ENCODE measurements around the gene CAMTA1.
"Not testable (repeated sequence)": the region's sequence is repeated elsewhere in the genome, so short reads cannot be mapped to it uniquely, and the experiment has no call there.

The CAMTA1 gene

DNA sequence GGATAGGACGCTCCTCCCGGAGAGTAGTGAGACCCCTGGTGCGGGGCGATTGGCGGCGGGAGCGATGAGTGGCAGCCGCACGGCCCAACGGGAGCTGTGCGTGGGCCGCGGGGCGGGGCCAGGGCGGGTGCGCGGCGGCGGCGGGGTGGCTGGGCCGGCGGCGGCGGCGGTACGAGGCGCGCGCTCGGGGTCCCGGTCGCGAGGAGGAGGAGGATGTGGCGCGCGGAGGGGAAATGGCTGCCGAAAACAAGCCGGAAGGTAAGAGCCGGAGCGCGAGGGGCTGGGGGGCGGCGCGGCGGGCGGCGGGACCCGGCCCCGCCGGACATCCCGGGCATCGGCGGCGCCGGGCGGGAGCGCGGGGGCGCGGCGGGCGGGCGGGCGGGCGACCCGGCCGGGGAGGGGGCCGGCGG lies at the start of gene CAMTA1:
TSS of gene CAMTA1 (plus strand) at position 137 of the 410 bp plus-strand sequence. CDS start at position 214, 77 bp downstream.
- DNase-seq, result no peak

GRCh38 chr1:6738987-6739676 lies 46.1 kb upstream of the CAMTA1 start:
- DNase-seq, result no peak

- not testable (repeated sequence) for DNase-seq
Observed at GRCh38 chr1:6742676-6743188, 42.5 kb upstream of the CAMTA1 start.

DNA sequence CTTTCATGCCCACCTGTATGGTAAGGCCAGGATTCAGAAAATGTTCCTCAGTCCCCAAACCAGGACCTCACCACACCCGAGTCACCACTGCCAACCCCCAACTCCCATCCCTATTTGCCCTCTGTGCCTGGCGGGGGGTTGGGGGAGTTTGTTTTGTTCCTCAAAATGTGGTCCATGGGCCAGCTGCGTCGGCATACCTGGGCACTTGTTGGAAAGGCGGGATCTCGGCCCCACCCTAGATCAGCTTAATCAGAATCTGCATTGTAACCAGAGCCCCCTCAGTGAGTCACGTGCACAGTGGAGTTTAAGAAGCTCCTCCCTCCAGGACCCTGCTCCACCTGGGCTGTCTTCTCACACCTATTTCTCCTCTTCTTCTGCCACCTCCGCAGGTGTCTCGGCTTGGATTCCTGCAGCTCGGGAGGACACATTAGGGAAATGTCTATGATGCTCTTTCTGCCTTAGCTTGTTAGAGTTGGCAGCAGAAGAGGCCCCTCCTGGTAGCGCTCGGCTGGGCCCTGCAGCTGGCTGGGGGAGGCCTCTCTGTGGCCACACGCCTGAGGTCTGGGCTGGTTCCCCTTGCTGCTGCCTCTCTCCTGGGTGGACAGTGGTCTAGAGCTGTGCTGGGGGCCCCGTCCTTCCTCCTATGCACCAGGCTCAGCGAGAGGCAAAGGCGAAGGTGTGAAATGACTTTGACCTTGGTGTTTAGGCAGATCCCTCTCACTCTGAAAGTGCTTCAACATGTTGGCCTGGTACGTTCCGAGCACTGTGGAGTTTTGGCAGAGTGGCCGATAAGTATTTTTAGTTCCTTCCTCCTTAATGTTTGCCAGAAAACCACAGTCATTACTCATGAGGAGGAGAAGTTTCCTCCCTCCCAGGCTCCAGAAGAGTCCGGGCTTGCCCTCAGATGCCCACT lies 41.8 kb upstream of the CAMTA1 start:
- no peak for DNase-seq

DNA sequence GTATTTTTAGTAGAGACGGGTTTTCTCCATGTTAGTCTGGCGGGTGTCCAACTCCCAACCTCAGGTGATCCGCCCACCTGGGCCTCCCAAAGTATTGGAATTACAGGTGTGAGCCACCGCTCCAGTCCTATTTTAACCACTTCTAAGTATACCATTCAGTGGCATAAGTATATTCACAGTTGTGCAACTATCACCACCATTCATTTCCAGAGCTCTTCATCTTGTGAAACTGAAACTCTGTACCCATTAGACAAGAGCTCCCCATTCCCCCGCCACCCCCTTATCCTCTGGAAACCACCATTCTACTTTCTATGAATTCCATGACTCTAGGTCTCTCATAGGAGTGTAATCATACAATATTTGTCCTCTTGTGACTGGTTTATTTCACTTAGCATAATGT lies 40.2 kb upstream of the CAMTA1 start:
- DNase-seq, result no peak

DNA sequence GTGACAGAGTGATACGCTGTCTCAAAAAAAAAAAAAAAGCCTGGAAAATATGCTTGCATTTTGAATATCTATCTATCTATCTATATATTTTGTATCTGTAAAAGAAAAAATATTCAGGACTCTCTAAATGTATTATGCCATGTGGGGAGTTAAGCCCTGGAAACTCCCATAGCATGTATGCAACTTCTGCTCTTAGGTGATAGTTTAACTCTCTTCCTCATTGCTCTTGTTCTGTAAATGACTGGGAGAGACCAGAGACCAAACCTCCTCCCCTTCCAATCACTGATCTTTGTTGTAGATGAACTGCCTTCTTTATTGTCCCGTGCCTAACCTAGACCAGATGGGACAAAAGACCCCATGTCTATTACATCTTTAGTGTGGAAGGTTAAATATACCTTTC lies 37.6 kb upstream of the CAMTA1 start:
- no peak for DNase-seq

- DNase-seq, result no peak
Observed at GRCh38 chr1:6750490-6750889, 34.8 kb upstream of the CAMTA1 start.

DNA sequence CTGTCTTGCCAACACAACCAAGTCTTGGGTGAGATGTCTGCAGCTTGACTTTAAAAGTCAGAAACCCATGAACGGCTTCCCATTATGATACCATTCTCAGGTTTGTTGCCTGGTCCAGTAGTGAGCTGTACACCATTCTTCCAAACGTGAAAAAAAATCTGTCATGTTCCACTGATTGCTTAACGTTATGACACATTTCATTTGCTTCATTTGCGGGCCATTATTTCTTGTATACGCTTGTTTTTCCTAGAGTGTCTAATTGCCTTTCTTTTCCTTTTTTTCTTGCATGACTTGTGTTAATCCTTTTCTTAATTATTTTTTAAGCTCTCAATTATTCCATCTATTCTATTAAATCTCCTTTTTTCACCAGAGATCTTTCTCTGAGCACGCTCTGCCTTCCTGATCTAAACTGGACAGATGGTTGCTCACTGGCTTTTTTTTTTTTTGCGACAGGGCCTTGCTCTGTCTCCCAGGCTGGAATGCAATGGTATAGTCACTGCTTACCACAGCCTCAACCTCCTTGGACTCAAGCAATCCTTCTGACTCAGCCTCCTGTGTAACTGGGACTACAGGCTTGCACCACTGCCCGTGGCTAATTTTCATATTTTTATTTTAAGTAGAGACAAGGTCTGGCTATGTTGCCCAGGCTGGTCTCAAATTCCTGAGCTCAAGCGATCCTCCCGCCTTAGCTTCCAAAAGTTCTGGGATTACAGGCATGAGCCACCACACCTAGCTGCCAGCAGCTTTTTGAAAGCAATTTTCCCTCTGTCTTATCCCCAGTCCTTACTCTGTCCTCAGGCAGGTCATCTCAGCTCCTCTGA lies 31.7 kb upstream of the CAMTA1 start:
- no peak for DNase-seq

DNA sequence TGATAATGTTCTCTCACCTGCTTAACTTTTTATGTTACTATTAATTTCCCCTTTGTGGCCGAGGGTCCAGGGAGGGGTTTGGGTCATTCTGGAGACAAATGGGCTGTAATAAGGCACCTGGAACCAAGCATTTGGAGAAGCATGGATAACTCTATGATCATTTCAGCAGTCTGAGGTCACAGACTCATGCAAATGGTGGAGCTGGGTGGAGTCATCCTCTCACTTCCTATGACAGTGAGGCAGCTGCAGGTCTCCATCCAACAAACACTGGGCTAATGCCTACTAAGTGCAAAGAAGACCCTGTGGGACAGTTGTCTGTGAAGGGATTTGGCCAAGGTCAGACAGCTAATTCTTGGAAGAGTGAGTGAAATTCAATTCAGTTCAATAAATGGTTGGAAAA lies 28.8 kb upstream of the CAMTA1 start:
- DNase-seq, result no peak

- no peak for DNase-seq
Observed at GRCh38 chr1:6757719-6758435, 27.4 kb upstream of the CAMTA1 start.

- no peak for DNase-seq
Observed at GRCh38 chr1:6761196-6761737, 24.0 kb upstream of the CAMTA1 start.

DNA sequence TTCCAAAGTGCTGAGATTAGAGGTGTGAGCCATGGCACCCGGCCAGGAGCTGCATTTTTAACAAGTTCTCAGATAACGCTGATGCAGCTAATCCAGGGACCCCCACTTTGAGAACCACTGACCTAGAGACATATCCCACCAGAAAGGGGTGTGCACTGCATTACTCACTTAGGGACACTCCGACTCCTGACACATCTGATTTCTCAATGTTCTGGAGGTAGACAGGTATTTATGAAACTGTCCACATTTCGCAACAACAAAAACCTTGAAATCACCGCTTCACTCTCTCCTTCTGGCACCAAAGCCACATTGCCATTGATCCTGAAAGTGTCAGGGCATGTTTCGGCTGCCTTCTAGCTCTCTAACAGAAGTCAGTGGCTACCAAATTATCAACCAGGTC lies 23.2 kb upstream of the CAMTA1 start:
- no peak for DNase-seq

DNA sequence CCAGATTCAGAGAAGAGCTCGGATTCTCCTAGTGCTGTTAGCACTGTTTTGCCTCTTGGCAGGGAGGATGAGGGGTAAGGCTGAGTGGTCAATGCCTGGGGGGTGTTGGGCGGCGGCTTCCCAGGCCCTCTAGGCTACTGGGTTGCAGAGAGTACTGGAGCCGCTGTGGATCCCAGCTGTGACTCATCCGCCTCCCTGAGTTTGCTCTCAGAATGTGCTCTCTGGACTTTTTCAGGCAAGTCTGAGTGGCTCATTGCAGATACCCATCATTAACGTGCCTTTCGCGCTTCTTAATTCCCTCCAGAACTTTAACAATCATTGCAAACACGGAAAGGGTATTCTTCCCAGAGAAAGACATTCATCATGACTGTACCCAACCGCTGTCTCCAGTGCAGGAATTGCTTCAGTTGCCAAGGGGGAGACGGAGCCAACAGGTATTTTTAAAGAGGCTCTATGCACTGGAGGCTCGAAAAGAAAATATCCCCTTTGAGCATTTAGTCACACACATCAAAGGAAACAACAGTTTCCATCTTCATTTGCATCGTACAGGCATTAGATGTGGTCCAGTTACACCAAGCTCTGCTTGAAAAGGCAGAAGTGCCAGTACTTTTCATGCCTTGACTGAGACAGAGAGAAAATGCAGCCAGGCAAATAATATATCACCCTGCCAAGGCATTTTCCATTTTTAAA lies 14.4 kb upstream of the CAMTA1 start:
- peak; percentile 65 for DNase-seq

DNA sequence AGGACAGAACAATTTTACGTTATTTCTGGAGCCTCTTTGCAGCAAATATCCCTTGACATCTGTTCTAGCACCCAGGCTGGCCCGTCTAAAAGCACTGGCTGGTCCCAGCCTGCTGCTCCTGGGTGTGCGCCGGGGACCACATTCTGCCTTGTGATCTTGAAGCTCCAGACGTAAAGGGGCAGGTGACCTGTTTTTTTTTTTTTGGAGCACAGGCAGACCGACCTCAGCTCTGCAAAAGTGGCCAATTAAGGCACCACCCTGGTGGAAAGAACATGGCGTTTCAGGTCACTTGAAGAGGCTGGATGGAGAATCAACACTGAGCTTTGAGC lies 13.8 kb upstream of the CAMTA1 start:
- no peak for DNase-seq

DNA sequence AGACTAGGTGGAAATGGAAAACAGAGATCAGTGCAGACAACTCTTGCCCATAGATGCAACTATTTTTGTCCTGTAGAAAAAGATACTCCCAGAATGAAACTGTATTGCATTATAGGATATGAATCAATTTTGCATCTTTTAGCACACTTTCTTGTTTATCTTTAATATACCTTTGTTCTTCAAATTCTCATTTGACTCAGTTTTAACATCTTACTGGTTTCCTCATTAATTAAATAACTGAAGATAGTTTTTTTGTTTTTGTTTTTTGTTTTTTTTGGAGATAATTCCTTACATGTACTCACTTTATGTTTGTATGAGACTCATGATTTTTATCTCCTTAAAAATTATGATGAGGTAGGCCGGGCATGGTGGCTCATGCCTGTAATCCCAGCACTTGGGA lies 10.9 kb upstream of the CAMTA1 start:
- DNase-seq, result no peak

DNA sequence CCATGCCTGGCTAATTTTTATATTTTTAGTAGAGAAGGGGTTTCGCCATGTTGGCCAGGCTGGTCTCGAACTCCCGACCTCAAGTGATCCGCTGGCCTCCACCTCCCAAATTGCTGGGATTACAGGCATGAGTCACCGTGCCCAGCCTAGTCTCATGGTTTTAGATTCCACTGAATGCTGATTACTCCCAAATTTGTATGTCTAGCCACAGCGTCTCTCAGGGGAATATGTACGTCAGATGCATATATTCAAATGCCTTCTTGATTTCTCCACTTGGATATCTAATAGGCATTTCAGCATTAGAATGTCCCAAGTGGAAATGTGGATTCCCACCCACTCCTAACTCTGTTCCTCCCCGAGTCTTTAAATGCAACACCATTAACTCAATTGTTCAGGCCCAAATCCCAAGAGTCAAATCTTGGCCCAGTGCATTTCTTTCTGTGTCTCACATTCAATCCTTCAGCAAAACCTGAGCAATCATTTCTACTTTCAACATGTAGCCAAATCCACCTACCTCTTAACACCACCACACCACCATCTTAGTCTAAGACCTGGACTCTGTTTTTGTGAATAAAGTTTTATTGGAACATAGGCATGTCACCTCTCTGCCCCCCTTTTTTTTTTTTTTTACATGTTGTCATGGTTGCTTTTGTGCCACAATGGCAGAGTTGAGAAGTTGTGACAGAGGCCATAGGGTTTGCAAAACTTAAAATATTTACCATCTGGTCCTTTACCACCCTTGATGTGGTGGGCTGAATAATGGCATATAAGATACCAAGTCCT lies 9.8 kb upstream of the CAMTA1 start:
- DNase-seq, result no peak

- no peak for DNase-seq
Observed at GRCh38 chr1:6776389-6776788, 8.9 kb upstream of the CAMTA1 start.

DNA sequence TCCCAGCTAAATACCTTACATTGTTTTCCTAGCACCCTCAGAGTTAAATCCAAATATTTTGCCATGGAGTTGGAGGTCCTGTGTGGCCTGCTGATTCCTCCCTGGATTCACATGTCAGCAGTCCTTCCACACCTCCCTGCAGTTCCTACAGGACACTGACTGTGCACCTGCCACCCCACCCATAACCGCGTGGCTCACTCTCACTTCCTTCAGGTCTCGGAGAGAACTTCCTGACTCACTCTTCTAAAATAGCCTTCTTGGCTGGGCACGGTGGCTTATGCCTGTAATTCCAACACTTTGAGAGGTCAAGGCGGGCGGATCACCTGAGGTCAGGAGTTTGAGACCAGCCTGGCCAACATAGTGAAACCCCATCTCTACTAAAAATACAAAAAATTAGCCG lies 8.4 kb upstream of the CAMTA1 start:
- DNase-seq, result no peak

DNA sequence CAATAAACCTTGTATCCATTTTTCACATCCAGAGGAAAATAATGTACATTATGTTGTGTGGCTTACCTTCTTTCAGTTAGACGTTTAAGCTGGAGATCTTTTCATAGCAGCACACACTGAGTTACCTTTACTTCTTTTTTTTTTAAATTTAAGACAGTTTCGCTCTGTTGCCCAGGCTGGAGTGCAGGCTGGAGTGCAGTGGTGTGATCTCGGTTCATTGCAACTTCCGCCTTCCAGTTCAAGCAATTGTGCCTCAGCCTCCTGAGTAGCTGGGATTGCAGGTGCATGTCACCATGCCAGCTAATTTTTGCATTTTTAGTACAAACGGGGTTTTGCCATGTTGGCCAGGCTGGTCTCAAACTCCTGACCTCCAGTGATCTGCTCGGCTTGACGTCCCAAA lies 7.4 kb upstream of the CAMTA1 start:
- no peak for DNase-seq

- no peak for DNase-seq
Observed at GRCh38 chr1:6779089-6779805, 6.0 kb upstream of the CAMTA1 start.
